GM19099 (cell line): ENCODE data around the gene HLF.

Experiments used
- POLR2A ChIP-seq: IDR thresholded peaks from 3 replicates; pipeline ENCODE4 v1.6.1; 2011; ENCODE audit warnings: low read depth; ENCODE audit not compliant: insufficient read length; ENCODE audit errors: extremely low read depth

Gene HLF

GRCh38 chr17:55288356-55289105 is 23.8 kb downstream of the HLF start:
- no peak for TF ChIP-seq POLR2A

- no peak for TF ChIP-seq POLR2A
Measured at GRCh38 chr17:55289106-55289446, 24.3 kb downstream of the HLF start.

- no peak for TF ChIP-seq POLR2A
Measured at GRCh38 chr17:55289978-55290377, 25.2 kb downstream of the HLF start.

- no peak for TF ChIP-seq POLR2A
Measured at GRCh38 chr17:55290492-55291113, 25.8 kb downstream of the HLF start.

GRCh38 chr17:55291114-55291507 is 26.4 kb downstream of the HLF start:
- TF ChIP-seq POLR2A, result no peak

- no peak for TF ChIP-seq POLR2A
Measured at GRCh38 chr17:55292094-55292493, 27.3 kb downstream of the HLF start.

- no peak for TF ChIP-seq POLR2A
Measured at GRCh38 chr17:55294042-55294751, 29.4 kb downstream of the HLF start.

GRCh38 chr17:55295411-55296170 is 30.8 kb downstream of the HLF start:
- no peak for TF ChIP-seq POLR2A

- TF ChIP-seq POLR2A, result no peak
Measured at GRCh38 chr17:55296171-55296695, 31.5 kb downstream of the HLF start.

- no peak for TF ChIP-seq POLR2A
Measured at GRCh38 chr17:55296699-55297098, 31.9 kb downstream of the HLF start.

GRCh38 chr17:55298111-55298730 is 33.5 kb downstream of the HLF start:
- no peak for TF ChIP-seq POLR2A

- TF ChIP-seq POLR2A, result no peak
Measured at GRCh38 chr17:55299162-55299838, 34.5 kb downstream of the HLF start.

GRCh38 chr17:55299890-55300289 is 35.1 kb downstream of the HLF start:
- TF ChIP-seq POLR2A, result no peak
